COLO829 (cell line): ENCODE results near the gene STON2.

Experiments
- DNase-seq: peaks from one replicate; pipeline ENCODE4 v3.0.0; 2012; ENCODE audit warnings: low spot score

Gene STON2

GRCh38 chr14:81221579-81222102 is 178.5 kb downstream of the STON2 start:
- no peak for DNase-seq

GRCh38 chr14:81220830-81221578 is 179.1 kb downstream of the STON2 start, which contains the start of gene GTF2A1:
Gene GTF2A1 (minus strand): TSS chr14:81220959. CDS start chr14:81220518, 441 bp downstream.
- peak; percentile 84 for DNase-seq

- DNase-seq: no peak
Measured at GRCh38 chr14:81220580-81220829, 179.6 kb downstream of the STON2 start.

GRCh38 chr14:81219759-81220579 is 180.2 kb downstream of the STON2 start:
- no peak for DNase-seq

- DNase-seq: peak; percentile 81
Measured at GRCh38 chr14:81219210-81219758, 180.8 kb downstream of the STON2 start.

GRCh38 chr14:81211844-81212243 is 188.3 kb downstream of the STON2 start:
- DNase-seq: no peak
